ENCODE data around the gene RNF227. TPM values are rescaled to one million over a fixed set of nuclear protein-coding genes. Genes with fewer than 3 reads are reported as not detected.

Gene RNF227
- total RNA-seq, 1 experiment from 2014 or later: 0.11 TPM

DNA sequence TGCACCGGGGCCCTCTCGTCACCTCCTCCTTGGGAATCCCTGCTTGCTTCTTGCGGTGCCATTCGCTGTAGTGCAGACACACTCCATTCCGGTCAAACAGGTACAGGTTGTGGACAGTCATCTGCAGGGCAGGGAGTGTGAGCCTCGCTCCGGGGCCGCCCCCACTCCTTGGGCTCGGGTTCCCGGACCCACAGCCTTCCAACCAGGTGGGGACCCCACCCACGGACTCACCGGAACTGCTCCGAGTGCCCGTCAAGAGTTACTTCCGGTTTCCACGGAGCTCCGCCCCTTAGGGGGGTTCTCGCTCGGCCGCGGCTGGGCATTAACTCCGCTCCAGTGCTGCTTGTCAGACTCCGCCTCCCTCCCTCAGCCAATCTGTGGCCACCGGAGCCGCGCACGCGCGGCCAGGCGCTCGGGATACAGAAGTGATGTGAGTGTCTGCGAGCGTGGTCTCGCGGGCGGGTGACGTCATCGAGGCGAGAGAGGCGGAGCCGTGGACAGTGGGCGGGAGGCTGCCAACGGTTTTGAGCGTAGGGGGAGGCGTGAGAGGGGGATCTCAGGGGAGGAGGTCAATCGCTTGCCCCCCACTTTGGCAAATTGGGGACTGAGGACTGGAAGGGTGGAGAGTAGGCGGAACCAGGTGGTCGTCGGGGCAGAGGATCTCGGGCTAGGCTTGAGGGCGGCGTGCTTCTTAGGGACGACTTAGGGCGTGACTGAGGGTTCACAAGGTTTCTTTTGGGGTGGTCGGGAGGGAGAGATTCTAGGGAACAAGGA is 15.8 kb upstream of the RNF227 start, which contains the start of the genes CNTROB and TRAPPC1:
Gene CNTROB (plus strand): TSS at position 498 of the 774 bp plus-strand sequence. CDS start 874 bp downstream, outside the sequence.
Gene TRAPPC1 (minus strand): TSS at position 238 of the 774 bp plus-strand sequence. CDS start 117 bp downstream, at position 121.
- BruUV-seq (replicated peaks): no TSS peak
- POLR2A ChIA-PET (ENCODE audit: unreplicated experiment): interaction anchor here (0.6 kb wide), 1 partner anchor 106 kb away, joined by 6 read pairs; no protein-coding TSS in a partner anchor
- Histone ChIP-seq H3K9me3 (ENCODE audit: low read length) (no peaks in the 10 kb centered on the region), H3K9me2 (replicated peaks; ENCODE audit: low read length) (no peaks in the 10 kb centered on the region), H3K4me2 (ENCODE audit: low read length) (peak within 1 kb of the TSS; percentile 99), H3K36me3 (ENCODE audit: low read depth, low read length) (no peaks in the 10 kb centered on the region), H3K9ac (ENCODE audit: low read length) (peak within 1 kb of the TSS; percentile 88), H3K27me3 (ENCODE audit: low read length) (no peaks in the 10 kb centered on the region), H3K27ac (ENCODE audit: low read length) (peak within 1 kb of the TSS; percentile 44), H2AFZ (ENCODE audit: low read length) (peak within 1 kb of the TSS; percentile 100), H3K4me1 (ENCODE audit: insufficient read depth, low read length) (peaks cover 21% of the 10 kb centered on the region), H3F3A (ENCODE audit: low read length, unreplicated experiment) (no peaks in the 10 kb centered on the region), H4K20me1 (ENCODE audit: low read length) (no peaks in the 10 kb centered on the region), H3K4me3 (ENCODE audit: low read length) (peak within 1 kb of the TSS; percentile 98), H3K79me2 (ENCODE audit: low read length) (peaks cover 45% of the 10 kb centered on the region)
- CTCF ChIA-PET: interaction anchor here (0.6 to 2.2 kb wide), 5 partner anchors 51 to 129 kb away, joined by 3 to 10 read pairs (median 3); no protein-coding TSS in a partner anchor
- DNase-seq (peak; percentile 96), ATAC-seq (peak; percentile 95)
- TF ChIP-seq, protein P1, sequence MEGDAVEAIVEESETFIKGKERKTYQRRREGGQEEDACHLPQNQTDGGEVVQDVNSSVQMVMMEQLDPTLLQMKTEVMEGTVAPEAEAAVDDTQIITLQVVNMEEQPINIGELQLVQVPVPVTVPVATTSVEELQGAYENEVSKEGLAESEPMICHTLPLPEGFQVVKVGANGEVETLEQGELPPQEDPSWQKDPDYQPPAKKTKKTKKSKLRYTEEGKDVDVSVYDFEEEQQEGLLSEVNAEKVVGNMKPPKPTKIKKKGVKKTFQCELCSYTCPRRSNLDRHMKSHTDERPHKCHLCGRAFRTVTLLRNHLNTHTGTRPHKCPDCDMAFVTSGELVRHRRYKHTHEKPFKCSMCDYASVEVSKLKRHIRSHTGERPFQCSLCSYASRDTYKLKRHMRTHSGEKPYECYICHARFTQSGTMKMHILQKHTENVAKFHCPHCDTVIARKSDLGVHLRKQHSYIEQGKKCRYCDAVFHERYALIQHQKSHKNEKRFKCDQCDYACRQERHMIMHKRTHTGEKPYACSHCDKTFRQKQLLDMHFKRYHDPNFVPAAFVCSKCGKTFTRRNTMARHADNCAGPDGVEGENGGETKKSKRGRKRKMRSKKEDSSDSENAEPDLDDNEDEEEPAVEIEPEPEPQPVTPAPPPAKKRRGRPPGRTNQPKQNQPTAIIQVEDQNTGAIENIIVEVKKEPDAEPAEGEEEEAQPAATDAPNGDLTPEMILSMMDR (conservative IDR thresholded peaks at IDR 0.05; ENCODE audit: low read depth, low read length): no peak
- TF ChIP-seq EZH2phosphoT487 (IDR thresholded peaks at IDR 0.05; ENCODE audit: borderline replicate concordance, low read length) (no peak), EZH2 (IDR thresholded peaks at IDR 0.05; ENCODE audit: low read length, unreplicated experiment) (no peak)
- intact Hi-C loops (cut with micrococcal nuclease): loop anchor here (1.0 to 5.0 kb wide), 3 partner anchors 45 to 125 kb away; no protein-coding TSS in a partner anchor

DNA sequence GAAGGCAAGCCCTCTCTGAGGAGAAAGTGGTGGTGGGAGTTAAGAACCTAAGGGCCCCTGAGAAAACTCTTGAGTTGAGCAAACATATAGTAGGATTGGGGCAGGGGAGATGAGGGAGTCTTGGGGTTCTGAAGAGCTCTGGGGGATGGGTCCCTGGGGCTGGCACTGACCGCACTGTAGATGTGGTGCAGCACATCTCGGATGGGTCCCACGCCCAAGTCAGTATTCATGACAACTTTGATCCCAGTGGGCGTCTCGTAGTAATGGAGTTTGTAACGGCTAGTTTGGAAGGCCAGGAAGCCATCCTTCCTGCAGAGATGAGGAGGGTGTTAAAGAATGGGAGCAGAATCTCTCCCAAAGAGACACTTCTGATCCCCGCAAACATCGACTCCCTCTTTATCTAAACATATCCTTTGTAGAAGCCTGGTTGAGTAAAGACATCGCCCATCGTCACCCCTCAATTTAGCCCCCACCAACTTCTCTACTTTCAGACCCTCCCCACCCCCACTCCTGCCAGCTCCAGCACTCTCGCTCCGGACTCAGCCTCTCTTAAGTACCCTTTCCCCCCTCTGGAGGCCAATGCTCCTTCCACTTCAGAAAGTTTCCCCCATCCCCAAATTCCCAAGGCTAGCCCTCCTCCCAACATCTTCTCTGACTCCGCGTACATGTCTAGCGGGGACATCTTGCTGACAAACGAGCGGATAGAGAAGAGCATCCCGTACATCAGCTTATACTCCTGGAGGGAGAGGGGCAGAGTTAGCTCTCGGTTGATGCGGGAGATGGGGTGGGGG is 14.9 kb upstream of the RNF227 start:
- DNase-seq: no peak
- Histone ChIP-seq H3K9ac (ENCODE audit: low read length) (peak overlapping the region; percentile 88), H3K27ac (ENCODE audit: low read length) (no peak overlapping the region), H2AFZ (ENCODE audit: low read length) (peak overlapping the region; percentile 83), H3K4me1 (ENCODE audit: insufficient read depth, low read length) (peaks cover 21% of the 10 kb centered on the region), H3K36me3 (ENCODE audit: low read depth, low read length) (no peaks in the 10 kb centered on the region), H3K79me2 (ENCODE audit: low read length) (peaks cover 45% of the 10 kb centered on the region), H3K4me3 (ENCODE audit: low read length) (peak overlapping the region; percentile 98), H3F3A (ENCODE audit: low read length, unreplicated experiment) (no peaks in the 10 kb centered on the region), H3K9me2 (replicated peaks; ENCODE audit: low read length) (no peaks in the 10 kb centered on the region), H3K4me2 (ENCODE audit: low read length) (peak overlapping the region; percentile 99), H4K20me1 (ENCODE audit: low read length) (no peaks in the 10 kb centered on the region), H3K9me3 (ENCODE audit: low read length) (no peaks in the 10 kb centered on the region), H3K27me3 (ENCODE audit: low read length) (no peaks in the 10 kb centered on the region)
- CTCF ChIA-PET: interaction anchor here (0.6 to 2.2 kb wide), 4 partner anchors 52 to 66 kb away, joined by 3 to 10 read pairs (median 4); no protein-coding TSS in a partner anchor
- TSS peak; percentile 83 for BruUV-seq (replicated peaks)
- POLR2A ChIA-PET (ENCODE audit: unreplicated experiment): interaction anchor here (0.6 kb wide), 1 partner anchor 107 kb away, joined by 6 read pairs; no protein-coding TSS in a partner anchor
- ATAC-seq: no peak
- TF ChIP-seq EZH2 (IDR thresholded peaks at IDR 0.05; ENCODE audit: low read length, unreplicated experiment): no peak
- no peak for TF ChIP-seq EZH2phosphoT487 (IDR thresholded peaks at IDR 0.05; ENCODE audit: borderline replicate concordance, low read length)
- TF ChIP-seq, protein P1 (conservative IDR thresholded peaks at IDR 0.05; ENCODE audit: low read depth, low read length): no peak
- intact Hi-C loops (cut with micrococcal nuclease): loop anchor here (5.0 kb wide), 2 partner anchors 51 to 126 kb away; no protein-coding TSS in a partner anchor
